A673 (cell line): ENCODE data around the gene TCF7. TPM values are rescaled to one million over a fixed set of nuclear protein-coding genes. Genes with fewer than 3 reads are reported as not detected.

ENCODE experiments used
- BruUV-seq: library from RNA; stranded (reverse); fragments of 400-500 nt; replicated peaks from 2 replicates; lab custom pipeline; 2021; lab: Mats Ljungman, UMichigan
- CTCF ChIA-PET: fragments of 300-600 bp; sonication (Branson Sonifier 250); formaldehyde crosslinking; loops from one replicate; lab custom pipeline; 2022; ENCODE audit warnings: antibody characterized with exemption; lab: Charles Lee
- POLR2A ChIA-PET: fragments of 300-600 bp; sonication (Branson Sonifier 250); formaldehyde crosslinking; loops from one replicate; lab custom pipeline; 2022; ENCODE audit warnings: antibody characterized with exemption; ENCODE audit not compliant: low non-redundant PET; lab: Charles Lee
- DNase-seq: peaks from one replicate; pipeline ENCODE4 v3.0.0-alpha.2; 2015; ENCODE audit warnings: low spot score
- H3K27ac ChIP-seq: fragments of 200-600 bp; sonication (generic); 2 replicates; pipeline ENCODE4 v1.5.1; 2016; ENCODE audit warnings: mixed run types, low read depth, mild to moderate bottlenecking, mixed read lengths, antibody characterized with exemption, low read length; ENCODE audit not compliant: poor library complexity, severe bottlenecking
- H3K27me3 ChIP-seq: fragments of 200-600 bp; sonication (generic); replicated peaks from 2 replicates; pipeline ENCODE4 v1.6.1; 2017; ENCODE audit warnings: mixed run types, low read depth, mild to moderate bottlenecking, mixed read lengths, antibody characterized with exemption, low read length; ENCODE audit not compliant: insufficient read depth, poor library complexity
- H3K36me3 ChIP-seq: fragments of 200-600 bp; sonication (generic); 2 replicates; pipeline ENCODE4 v1.6.1; 2016; ENCODE audit warnings: mixed run types, mild to moderate bottlenecking, mixed read lengths, antibody characterized with exemption, low read length; ENCODE audit not compliant: insufficient read depth, poor library complexity, severe bottlenecking
- H3K4me1 ChIP-seq: fragments of 200-600 bp; sonication (generic); 2 replicates; pipeline ENCODE4 v1.6.1; 2017; ENCODE audit warnings: mixed run types, mild to moderate bottlenecking, mixed read lengths, antibody characterized with exemption, low read length; ENCODE audit not compliant: insufficient read depth, poor library complexity, severe bottlenecking
- H3K4me3 ChIP-seq: fragments of 200-600 bp; sonication (generic); 2 replicates; pipeline ENCODE4 v1.5.1; 2016; ENCODE audit warnings: low read depth, mixed run types, mild to moderate bottlenecking, mixed read lengths, low read length; ENCODE audit not compliant: poor library complexity, severe bottlenecking
- H3K9me3 ChIP-seq: fragments of 200-600 bp; sonication (generic); 2 replicates; pipeline ENCODE4 v1.6.1; 2016; ENCODE audit warnings: mixed run types, low read depth, mild to moderate bottlenecking, mixed read lengths, antibody characterized with exemption, low read length; ENCODE audit not compliant: poor library complexity, severe bottlenecking
- CTCF ChIP-seq: fragments of 300-800, 200-600 bp; sonication (generic); conservative IDR thresholded peaks from 2 replicates; pipeline ENCODE4 v1.5.1; 2017; ENCODE audit warnings: low read depth, mild to moderate bottlenecking, antibody characterized with exemption, low read length, moderate library complexity, mixed read lengths
- EZH2 ChIP-seq: fragments of 200-600 bp; sonication (generic); IDR thresholded peaks from 2 replicates; pipeline ENCODE4 v1.6.1; 2017; ENCODE audit warnings: borderline replicate concordance, low read depth, mild to moderate bottlenecking, mixed read lengths, antibody characterized with exemption, low read length; ENCODE audit not compliant: poor library complexity, severe bottlenecking
- intact Hi-C: fragments of 100-400 bp; cut with micrococcal nuclease; formaldehyde crosslinking; loops from one replicate; pipeline ENCODE4 v1.10.0; 2022; ENCODE audit not compliant: unreplicated experiment
- total RNA-seq: library from RNA; stranded (reverse); gene quantifications from 2 replicates; pipeline ENCODE4 v1.2.3, GENCODE V29; 2021

Gene TCF7
- total RNA-seq, 1 experiment from 2014 or later = 3.3 TPM

GRCh38 chr5:134075102-134075501 is 39.4 kb upstream of the TCF7 start:
- POLR2A ChIA-PET = no interaction called here
- no peaks in the 10 kb centered on the region for H3K9me3 ChIP-seq
- H3K27me3 ChIP-seq = peaks cover 6% of the 10 kb centered on the region
- no peak overlapping the region for H3K4me3 ChIP-seq
- H3K4me1 ChIP-seq = no peaks in the 10 kb centered on the region
- CTCF ChIA-PET = no interaction called here
- TF ChIP-seq CTCF (no peak), EZH2 (no peak)
- no peak for DNase-seq
- no peaks in the 10 kb centered on the region for H3K36me3 ChIP-seq
- H3K27ac ChIP-seq = no peak overlapping the region
- BruUV-seq = no TSS peak
- intact Hi-C loops = no loop called here

GRCh38 chr5:134077926-134078580 is 36.4 kb upstream of the TCF7 start:
- no TSS peak for BruUV-seq
- POLR2A ChIA-PET = interaction anchor here (0.5 kb wide), 1 partner anchor 853 kb away, joined by 3 read pairs; no protein-coding TSS in a partner anchor
- DNase-seq = no peak

GRCh38 chr5:134079748-134080581 is 34.5 kb upstream of the TCF7 start:
- H3K36me3 ChIP-seq = no peaks in the 10 kb centered on the region
- intact Hi-C loops = no loop called here
- H3K4me1 ChIP-seq = no peaks in the 10 kb centered on the region
- DNase-seq = no peak
- no peaks in the 10 kb centered on the region for H3K27me3 ChIP-seq
- H3K9me3 ChIP-seq = no peaks in the 10 kb centered on the region
- no peak overlapping the region for H3K27ac ChIP-seq
- TF ChIP-seq EZH2 (no peak), CTCF (no peak)
- CTCF ChIA-PET = no interaction called here
- H3K4me3 ChIP-seq = no peak overlapping the region
- POLR2A ChIA-PET = no interaction called here
- no TSS peak for BruUV-seq

More at GRCh38 chr5:134077926-134078580, 36.4 kb upstream of the TCF7 start:
- TF ChIP-seq EZH2 = no peak
- TF ChIP-seq CTCF = no peak
- Histone ChIP-seq H3K9me3 (no peaks in the 10 kb centered on the region), H3K36me3 (no peaks in the 10 kb centered on the region), H3K27me3 (no peaks in the 10 kb centered on the region), H3K27ac (no peak overlapping the region), H3K4me1 (no peaks in the 10 kb centered on the region), H3K4me3 (no peak overlapping the region)
- intact Hi-C loops = no loop called here
- CTCF ChIA-PET = interaction anchor here (1.6 kb wide), 1 partner anchor 39 kb away, joined by 4 read pairs; no protein-coding TSS in a partner anchor
